GM19395 (cell line): ENCODE results near the gene HCN1.
"Not testable (repeated sequence)": the region's sequence is repeated elsewhere in the genome, so short reads cannot be mapped to it uniquely, and the experiment has no call there.

ENCODE experiments used
- ATAC-seq: cut with Tn5 transposase; IDR thresholded peaks from one replicate; pipeline ENCODE4 v1.9.1; 2021; ENCODE audit warnings: mild to moderate bottlenecking, moderate library complexity; ENCODE audit not compliant: unreplicated experiment

Gene HCN1

GRCh38 chr5:45622365-45622764, 73.8 kb downstream of the HCN1 start:
- ATAC-seq, result no peak

GRCh38 chr5:45617859-45618416, 78.2 kb downstream of the HCN1 start:
- ATAC-seq, result no peak

GRCh38 chr5:45609661-45610060, 86.5 kb downstream of the HCN1 start:
- no peak for ATAC-seq

GRCh38 chr5:45604092-45604491, 92.1 kb downstream of the HCN1 start:
- ATAC-seq, result no peak

- ATAC-seq, result no peak
Measured at GRCh38 chr5:45601424-45601823, 94.8 kb downstream of the HCN1 start.

- ATAC-seq, result no peak
Measured at GRCh38 chr5:45596320-45596719, 99.9 kb downstream of the HCN1 start.

- not testable (repeated sequence) for ATAC-seq
Measured at GRCh38 chr5:45586001-45586400, 110.2 kb downstream of the HCN1 start.

- no peak for ATAC-seq
Measured at GRCh38 chr5:45578270-45578669, 117.9 kb downstream of the HCN1 start.

- no peak for ATAC-seq
Measured at GRCh38 chr5:45568813-45569212, 127.4 kb downstream of the HCN1 start.

- ATAC-seq, result no peak
Measured at GRCh38 chr5:45542421-45542820, 153.8 kb downstream of the HCN1 start.

- ATAC-seq, result no peak
Measured at GRCh38 chr5:45533663-45534062, 162.5 kb downstream of the HCN1 start.

GRCh38 chr5:45532826-45533624, 163.2 kb downstream of the HCN1 start:
- no peak for ATAC-seq

- ATAC-seq, result no peak
Measured at GRCh38 chr5:45521067-45521466, 175.1 kb downstream of the HCN1 start.

GRCh38 chr5:45512521-45512920, 183.7 kb downstream of the HCN1 start:
- no peak for ATAC-seq

- ATAC-seq, result no peak
Measured at GRCh38 chr5:45509371-45509770, 186.8 kb downstream of the HCN1 start.

- ATAC-seq, result no peak
Measured at GRCh38 chr5:45508135-45508534, 188.0 kb downstream of the HCN1 start.

- no peak for ATAC-seq
Measured at GRCh38 chr5:45507178-45507577, 189.0 kb downstream of the HCN1 start.

- ATAC-seq, result not testable (repeated sequence)
Measured at GRCh38 chr5:45499006-45499405, 197.2 kb downstream of the HCN1 start.

- ATAC-seq, result no peak
Measured at GRCh38 chr5:45491368-45491767, 204.8 kb downstream of the HCN1 start.

- ATAC-seq, result no peak
Measured at GRCh38 chr5:45484781-45485180, 211.4 kb downstream of the HCN1 start.

GRCh38 chr5:45454114-45454513, 242.1 kb downstream of the HCN1 start:
- ATAC-seq, result no peak

GRCh38 chr5:45444856-45445255, 251.3 kb downstream of the HCN1 start:
- not testable (repeated sequence) for ATAC-seq

GRCh38 chr5:45440466-45440865, 255.7 kb downstream of the HCN1 start:
- no peak for ATAC-seq
